Uterus (tissue), 2 donors: ENCODE data around the gene ME3.

Experiments
- POLR2A ChIP-seq, 2 donors: fragments of 450-650 bp; IDR thresholded peaks; one replicate each; pipeline ENCODE4 v1.6.1; 2016; ENCODE audit warnings: antibody characterized with exemption in 2 of 2, mild to moderate bottlenecking in 1 of 2, moderate library complexity in 1 of 2
- TF ChIP-seq, protein P1 (sequence below), 4 experiments: fragments of 200-600 bp in 2 of 4; fragments of 450-650 bp in 2 of 4; sonication (generic) in 2 of 4; IDR thresholded peaks; one replicate each; pipeline ENCODE4 v1.5.1; 2016 to 2019; ENCODE audit warnings: antibody characterized with exemption in 4 of 4, mild to moderate bottlenecking in 2 of 4, moderate library complexity in 1 of 4

DNA sequence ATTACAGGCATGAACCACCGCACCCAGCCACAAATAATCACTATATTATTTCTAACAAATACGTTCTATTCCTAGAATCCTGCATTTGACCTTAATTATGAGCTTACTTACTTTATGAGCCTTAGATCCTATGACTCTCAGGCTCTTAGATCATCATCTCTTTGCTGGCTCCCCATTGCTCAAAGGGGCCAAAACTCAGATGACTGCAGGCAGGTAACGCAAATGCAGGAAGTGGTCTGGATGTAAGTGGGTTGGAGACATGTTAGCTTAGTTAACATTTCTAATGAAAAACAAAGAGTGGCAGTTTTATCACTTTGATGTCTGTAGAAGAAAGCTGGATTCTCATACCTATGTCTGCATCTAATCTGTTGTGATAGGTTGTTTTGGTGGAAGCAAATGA lies 274.3 kb downstream of the ME3 start:
- TF ChIP-seq, protein P1, sequence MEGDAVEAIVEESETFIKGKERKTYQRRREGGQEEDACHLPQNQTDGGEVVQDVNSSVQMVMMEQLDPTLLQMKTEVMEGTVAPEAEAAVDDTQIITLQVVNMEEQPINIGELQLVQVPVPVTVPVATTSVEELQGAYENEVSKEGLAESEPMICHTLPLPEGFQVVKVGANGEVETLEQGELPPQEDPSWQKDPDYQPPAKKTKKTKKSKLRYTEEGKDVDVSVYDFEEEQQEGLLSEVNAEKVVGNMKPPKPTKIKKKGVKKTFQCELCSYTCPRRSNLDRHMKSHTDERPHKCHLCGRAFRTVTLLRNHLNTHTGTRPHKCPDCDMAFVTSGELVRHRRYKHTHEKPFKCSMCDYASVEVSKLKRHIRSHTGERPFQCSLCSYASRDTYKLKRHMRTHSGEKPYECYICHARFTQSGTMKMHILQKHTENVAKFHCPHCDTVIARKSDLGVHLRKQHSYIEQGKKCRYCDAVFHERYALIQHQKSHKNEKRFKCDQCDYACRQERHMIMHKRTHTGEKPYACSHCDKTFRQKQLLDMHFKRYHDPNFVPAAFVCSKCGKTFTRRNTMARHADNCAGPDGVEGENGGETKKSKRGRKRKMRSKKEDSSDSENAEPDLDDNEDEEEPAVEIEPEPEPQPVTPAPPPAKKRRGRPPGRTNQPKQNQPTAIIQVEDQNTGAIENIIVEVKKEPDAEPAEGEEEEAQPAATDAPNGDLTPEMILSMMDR (IDR thresholded peaks at IDR 0.05) = no peak
- no peak for TF ChIP-seq POLR2A (IDR thresholded peaks at IDR 0.05)
